Neural cell (in vitro differentiated cells): ENCODE data around the gene SLC25A42. TPM values are rescaled to one million over a fixed set of nuclear protein-coding genes. Genes with fewer than 3 reads are reported as not detected.

Experiments
- H2AFZ ChIP-seq: fragments of 200-600, 300-800 bp; sonication (generic), shearing (Covaris generic); 2 replicates; pipeline ENCODE4 v1.6.0; 2014; ENCODE audit warnings: low read depth, mild to moderate bottlenecking, antibody characterized with exemption, low read length, moderate library complexity
- H3F3A ChIP-seq: fragments of 200-600 bp; shearing (Covaris generic); 2 replicates; pipeline ENCODE4 v1.6.1; 2016; ENCODE audit warnings: mild to moderate bottlenecking, moderate library complexity, mixed read lengths, antibody characterized with exemption, low read length; ENCODE audit not compliant: insufficient read depth, poor library complexity, severe bottlenecking
- H3K27ac ChIP-seq: fragments of 200-600, 300-800 bp; sonication (generic), shearing (Covaris generic); 2 replicates; pipeline ENCODE4 v1.5.1; 2014; ENCODE audit warnings: mild to moderate bottlenecking, low read length, moderate library complexity
- H3K27me3 ChIP-seq: fragments of 300-800, 200-600 bp; sonication (generic), shearing (Covaris generic); 2 replicates; pipeline ENCODE4 v1.6.0; 2014; ENCODE audit warnings: mild to moderate bottlenecking, low read depth, low read length, moderate library complexity; ENCODE audit not compliant: insufficient read depth
- H3K36me3 ChIP-seq: fragments of 300-800, 200-600 bp; sonication (generic), shearing (Covaris generic); 2 replicates; pipeline ENCODE4 v1.5.1; 2014; ENCODE audit warnings: mild to moderate bottlenecking, antibody characterized with exemption, low read length, moderate library complexity; ENCODE audit not compliant: insufficient read depth
- H3K4me2 ChIP-seq: fragments of 300-800, 200-600 bp; sonication (generic), shearing (Covaris generic); 2 replicates; pipeline ENCODE4 v1.6.0; 2014; ENCODE audit warnings: mild to moderate bottlenecking, low read length
- H3K4me3 ChIP-seq: fragments of 300-800, 200-600 bp; sonication (generic), shearing (Covaris generic); 2 replicates; pipeline ENCODE4 v1.5.1; 2014; ENCODE audit warnings: mild to moderate bottlenecking, low read length, moderate library complexity
- H3K79me2 ChIP-seq: fragments of 200-600 bp; shearing (Covaris generic); replicated peaks from 2 replicates; pipeline ENCODE4 v1.6.0; 2014; ENCODE audit warnings: mild to moderate bottlenecking, low read length, moderate library complexity; ENCODE audit not compliant: insufficient read depth
- H3K9ac ChIP-seq: fragments of 300-800, 200-600 bp; sonication (generic), shearing (Covaris generic); 2 replicates; pipeline ENCODE4 v1.6.1; 2016; ENCODE audit warnings: mild to moderate bottlenecking, low read length, mixed read lengths
- H3K9me2 ChIP-seq: fragments of 200-600 bp; shearing (Covaris generic); 2 replicates; pipeline ENCODE4 v1.6.1; 2016; ENCODE audit warnings: mild to moderate bottlenecking, low read length, mixed read lengths; ENCODE audit not compliant: insufficient read depth
- H3K9me3 ChIP-seq: fragments of 200-600, 300-800 bp; sonication (generic), shearing (Covaris generic); 2 replicates; pipeline ENCODE4 v1.6.1; 2016; ENCODE audit warnings: mild to moderate bottlenecking, mixed run types, low read length, moderate library complexity, mixed read lengths
- H4K20me1 ChIP-seq: fragments of 200-600 bp; shearing (Covaris generic); 2 replicates; pipeline ENCODE4 v1.6.1; 2016; ENCODE audit warnings: mild to moderate bottlenecking, mixed run types; ENCODE audit not compliant: insufficient read depth
- CTCF ChIP-seq: fragments of 450-650 bp; IDR thresholded peaks from 2 replicates; pipeline ENCODE4 v1.5.1; 2014; ENCODE audit warnings: antibody characterized with exemption, mild to moderate bottlenecking, moderate library complexity; ENCODE audit not compliant: poor library complexity, severe bottlenecking
- EP300 ChIP-seq: fragments of 450-650 bp; conservative IDR thresholded peaks from 2 replicates; pipeline ENCODE4 v1.6.1; 2014; ENCODE audit warnings: antibody characterized with exemption, mild to moderate bottlenecking, moderate library complexity; ENCODE audit not compliant: poor library complexity, severe bottlenecking
- EZH2 ChIP-seq: fragments of 200-600, 300-800 bp; shearing (Covaris generic), sonication (generic); IDR thresholded peaks from 2 replicates; pipeline ENCODE4 v1.6.1; 2014; ENCODE audit warnings: antibody characterized with exemption, low read length, borderline replicate concordance, mild to moderate bottlenecking; ENCODE audit not compliant: insufficient read depth, poor library complexity, severe bottlenecking
- MXI1 ChIP-seq: fragments of 450-650 bp; conservative IDR thresholded peaks from 2 replicates; pipeline ENCODE4 v1.6.1; 2014; ENCODE audit warnings: antibody characterized with exemption, mild to moderate bottlenecking; ENCODE audit not compliant: poor library complexity, severe bottlenecking
- POLR2AphosphoS5 ChIP-seq: IDR thresholded peaks from 2 replicates; pipeline ENCODE4 v1.6.1; 2012
- RAD21 ChIP-seq: fragments of 450-650 bp; conservative IDR thresholded peaks from 2 replicates; pipeline ENCODE4 v1.6.1; 2014; ENCODE audit warnings: antibody characterized with exemption, mild to moderate bottlenecking, moderate library complexity
- REST ChIP-seq: IDR thresholded peaks from 2 replicates; pipeline ENCODE4 v1.6.1; 2012; ENCODE audit warnings: borderline replicate concordance
- SMC3 ChIP-seq: fragments of 450-650 bp; conservative IDR thresholded peaks from 2 replicates; pipeline ENCODE4 v1.6.1; 2014; ENCODE audit warnings: antibody characterized with exemption, mild to moderate bottlenecking, moderate library complexity; ENCODE audit not compliant: poor library complexity
- TAF1 ChIP-seq: IDR thresholded peaks from 2 replicates; pipeline ENCODE4 v1.6.1; 2012; ENCODE audit warnings: low read depth
- polyA plus RNA-seq: library from polyadenylated mRNA; depleted of rRNA; stranded (reverse); fragments of >200 nt; gene quantifications from 2 replicates; pipeline ENCODE4 v1.2.3, GENCODE V29; 2014

Gene SLC25A42
- polyA plus RNA-seq, 1 donor from 2014 or later = 22.7 TPM

- H3K4me2 ChIP-seq = no peak overlapping the region
- H3K27me3 ChIP-seq = no peaks in the 10 kb centered on the region
Measured at GRCh38 chr19:19122902-19123301, 59.1 kb downstream of the SLC25A42 start.

GRCh38 chr19:19123386-19123785 is 59.6 kb downstream of the SLC25A42 start:
- Histone ChIP-seq H3K9me3 (no peaks in the 10 kb centered on the region), H4K20me1 (no peaks in the 10 kb centered on the region), H3K79me2 (no peaks in the 10 kb centered on the region), H3K9ac (no peak overlapping the region), H3K4me2 (no peak overlapping the region), H3K36me3 (no peaks in the 10 kb centered on the region), H3K9me2 (no peaks in the 10 kb centered on the region), H3K27me3 (no peaks in the 10 kb centered on the region), H2AFZ (no peak overlapping the region), H3K4me3 (no peak overlapping the region), H3K27ac (no peak overlapping the region), H3F3A (no peaks in the 10 kb centered on the region)
- no peak for TF ChIP-seq POLR2AphosphoS5
- TF ChIP-seq EP300 = no peak
- TF ChIP-seq EZH2 = no peak
- TF ChIP-seq MXI1 = no peak
- TF ChIP-seq RAD21 = no peak
- TF ChIP-seq CTCF = no peak

More at GRCh38 chr19:19122902-19123301, 59.1 kb downstream of the SLC25A42 start:
- H3K27ac ChIP-seq = no peak overlapping the region
- no peak overlapping the region for H3K9ac ChIP-seq
- H4K20me1 ChIP-seq = no peaks in the 10 kb centered on the region
- no peaks in the 10 kb centered on the region for H3K79me2 ChIP-seq
- no peak overlapping the region for H2AFZ ChIP-seq
- H3K9me2 ChIP-seq = no peaks in the 10 kb centered on the region
- no peaks in the 10 kb centered on the region for H3K9me3 ChIP-seq
- H3K36me3 ChIP-seq = no peaks in the 10 kb centered on the region
- H3F3A ChIP-seq = no peaks in the 10 kb centered on the region
- TF ChIP-seq MXI1 (no peak), SMC3 (no peak), REST (no peak), RAD21 (no peak), CTCF (no peak), EP300 (no peak), TAF1 (no peak), EZH2 (no peak), POLR2AphosphoS5 (no peak)
- H3K4me3 ChIP-seq = no peak overlapping the region
